Stromal cell of bone marrow (primary cell): ENCODE data around the gene TDRKH.
"Not testable (repeated sequence)": the region's sequence is repeated elsewhere in the genome, so short reads cannot be mapped to it uniquely, and the experiment has no call there.

Experiments
- DNase-seq: peaks from one replicate; pipeline ENCODE4 v3.0.0-alpha.2; 2012; ENCODE audit warnings: low read depth

TDRKH gene

GRCh38 chr1:151801846-151802245, 11.5 kb upstream of the TDRKH start:
- DNase-seq, result no peak

DNA sequence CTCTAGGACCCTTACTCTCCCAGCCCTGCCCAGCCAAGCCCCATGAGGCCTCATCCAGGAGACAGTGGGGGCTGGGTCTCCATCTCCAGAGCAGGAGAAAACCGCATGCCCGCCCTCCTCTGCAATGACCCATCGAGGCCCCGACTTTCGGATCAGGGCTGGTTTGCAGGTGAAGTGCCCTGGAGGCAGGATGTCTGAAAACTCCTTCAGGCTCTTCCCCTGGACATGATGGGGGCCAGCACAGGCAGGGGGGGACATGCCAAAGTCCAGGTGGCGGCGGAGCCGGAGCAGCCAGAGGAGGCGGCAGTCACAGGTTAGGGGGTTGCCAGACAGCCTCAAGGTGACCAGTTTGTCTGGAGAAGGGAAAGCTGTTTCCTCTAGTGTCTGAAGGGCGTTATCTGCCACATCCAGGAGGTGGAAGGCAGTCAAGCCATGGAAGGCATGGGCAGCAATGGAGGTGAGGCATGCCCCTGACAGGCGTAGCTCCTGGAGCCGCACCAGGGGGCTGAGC, 11.1 kb upstream of the TDRKH start:
- no peak for DNase-seq

DNA sequence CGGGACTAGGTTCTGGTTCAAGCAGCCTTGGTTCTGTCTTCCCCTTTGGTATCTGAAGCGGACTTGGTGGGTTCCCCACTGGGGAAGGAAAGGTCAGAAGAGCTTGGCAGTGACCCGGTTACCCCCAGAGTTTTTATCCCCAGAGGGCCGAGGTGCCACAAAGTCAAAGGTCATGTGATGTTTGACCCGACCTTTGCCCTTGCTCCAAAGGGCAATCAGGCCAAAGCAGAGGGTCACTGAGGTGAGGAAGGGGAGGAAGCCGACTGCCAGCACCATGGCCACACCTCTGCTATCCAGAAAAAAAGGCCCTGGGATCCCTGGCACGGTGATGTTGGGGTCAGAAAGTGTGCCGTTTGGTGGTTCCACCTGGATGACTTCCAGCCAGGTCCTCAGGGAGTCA, 10.5 kb upstream of the TDRKH start:
- no peak for DNase-seq

GRCh38 chr1:151799179-151800022, 9.1 kb upstream of the TDRKH start:
- no peak for DNase-seq

- no peak for DNase-seq
These were observed 8.3 kb upstream of the TDRKH start for GRCh38 chr1:151798571-151798970.

GRCh38 chr1:151790940-151791651, 796 bp upstream of the TDRKH start:
- no peak for DNase-seq

- DNase-seq, result no peak
These were observed 2.6 kb downstream of the TDRKH start for GRCh38 chr1:151787689-151788088.

DNA sequence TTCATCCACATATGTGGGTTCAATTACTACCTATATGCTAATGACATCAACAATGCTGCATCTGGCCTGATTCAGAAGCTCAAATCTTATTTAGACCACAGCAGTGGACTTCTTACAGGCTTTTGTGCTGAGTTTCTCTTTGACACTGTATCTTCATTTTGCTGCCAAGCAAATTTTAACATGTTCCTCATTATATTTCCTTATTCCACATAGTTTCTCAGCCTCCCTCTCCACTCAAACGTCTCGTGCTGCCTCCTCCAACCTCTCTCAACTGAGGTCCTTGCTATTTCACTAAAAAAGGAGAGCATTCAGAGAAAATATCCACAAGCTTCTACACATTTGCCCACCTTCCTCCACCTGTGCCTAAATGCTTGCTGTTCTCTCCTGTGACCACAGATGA, 6.5 kb downstream of the TDRKH start:
- DNase-seq, result no peak

DNA sequence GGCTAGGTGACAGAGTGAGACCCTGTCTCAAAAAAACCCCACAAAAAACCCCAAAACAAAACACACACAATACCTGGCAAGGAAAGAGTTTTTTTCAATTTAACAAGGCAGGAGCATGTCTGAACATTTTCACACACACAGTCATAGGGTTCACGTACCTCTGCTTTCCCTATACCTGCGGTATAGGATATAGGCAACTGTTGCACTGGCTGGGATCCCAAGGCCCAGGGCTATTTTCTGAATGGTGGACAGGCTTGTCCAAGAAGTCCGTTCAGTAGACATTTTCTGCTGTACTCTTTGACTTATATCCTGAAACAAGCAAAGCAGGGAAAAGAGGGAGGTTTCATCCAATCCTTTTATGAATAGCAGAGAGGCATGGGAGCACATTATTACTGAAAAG, 7.6 kb downstream of the TDRKH start:
- DNase-seq, result no peak

DNA sequence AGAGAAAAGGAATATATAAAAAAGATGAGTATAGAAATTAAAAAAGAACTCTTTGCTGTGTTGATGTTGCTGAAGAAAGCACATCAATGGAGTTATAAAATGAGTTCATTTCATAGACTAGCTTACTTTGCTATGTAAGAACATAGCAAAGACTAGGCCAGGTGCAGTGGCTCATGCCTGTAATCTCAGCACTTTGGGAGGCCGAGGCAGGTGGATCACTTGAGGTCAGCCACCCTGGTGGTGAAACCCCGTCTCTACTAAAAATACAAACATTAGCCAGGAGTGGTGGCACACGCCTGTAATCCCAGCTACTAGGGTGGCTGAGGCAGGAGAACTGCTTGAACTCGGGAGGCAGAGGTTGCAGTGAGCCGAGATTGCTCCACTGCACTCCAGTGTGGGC, 8.3 kb downstream of the TDRKH start:
- DNase-seq, result not testable (repeated sequence)

DNA sequence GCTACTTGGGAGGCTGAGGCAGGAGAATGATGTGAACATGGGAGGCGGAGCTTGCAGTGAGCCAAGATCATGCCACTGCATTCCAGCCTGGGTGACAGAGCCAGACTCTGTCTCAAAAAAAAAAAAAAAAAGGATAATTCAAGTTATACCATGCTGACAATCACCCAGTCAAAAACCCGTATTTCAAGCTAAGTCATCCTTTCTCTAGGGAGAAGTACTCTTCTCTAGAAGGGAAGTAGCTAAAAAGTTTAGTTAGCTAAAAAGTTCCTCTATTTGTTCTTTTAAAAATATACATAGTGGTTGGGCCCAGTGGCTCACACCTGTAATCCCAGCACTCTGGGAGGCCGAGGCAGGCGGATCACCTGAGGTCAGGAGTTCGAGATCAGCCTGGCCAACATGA, 9.6 kb downstream of the TDRKH start:
- DNase-seq, result not testable (repeated sequence)

DNA sequence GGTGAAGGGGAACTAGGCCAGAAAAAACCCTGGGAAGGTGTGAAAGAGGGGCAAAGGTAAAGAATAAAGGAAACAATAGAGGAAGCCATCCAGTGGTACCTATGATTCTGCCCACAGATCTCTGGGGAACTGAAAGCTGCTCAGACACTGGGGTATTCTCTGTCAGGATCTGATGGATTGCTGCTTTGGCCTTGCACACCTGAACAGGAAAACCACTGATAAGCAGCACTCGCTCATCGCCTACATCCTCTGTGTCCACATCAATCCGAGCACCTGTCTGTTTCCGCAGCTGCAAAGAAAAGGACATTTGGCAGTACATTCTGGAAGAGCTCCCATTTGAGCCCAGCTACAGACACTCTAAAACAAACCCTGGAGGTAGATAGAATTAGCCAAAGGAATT, 10.4 kb downstream of the TDRKH start:
- no peak for DNase-seq

GRCh38 chr1:151777317-151777716, 13.0 kb downstream of the TDRKH start:
- no peak for DNase-seq

DNA sequence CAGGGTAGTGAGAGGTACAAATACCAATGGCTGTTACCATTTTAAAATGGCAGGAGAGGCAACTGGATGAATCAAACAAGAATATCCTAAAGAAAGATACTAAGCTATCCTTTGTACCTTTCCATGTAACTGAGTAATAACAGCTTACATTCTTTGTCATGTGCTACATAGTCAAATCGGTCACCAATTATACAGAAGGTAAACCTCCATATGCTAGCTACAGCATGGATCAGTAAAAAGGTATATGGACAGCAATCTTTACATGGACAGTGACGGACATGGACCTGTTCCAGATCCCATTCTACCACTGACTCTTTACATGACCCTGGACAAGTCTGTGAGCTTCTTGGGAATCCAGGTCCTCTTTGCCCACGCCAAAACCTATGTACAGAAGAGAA, 13.6 kb downstream of the TDRKH start:
- DNase-seq, result no peak

GRCh38 chr1:151775894-151776664, 14.2 kb downstream of the TDRKH start:
- no peak for DNase-seq

DNA sequence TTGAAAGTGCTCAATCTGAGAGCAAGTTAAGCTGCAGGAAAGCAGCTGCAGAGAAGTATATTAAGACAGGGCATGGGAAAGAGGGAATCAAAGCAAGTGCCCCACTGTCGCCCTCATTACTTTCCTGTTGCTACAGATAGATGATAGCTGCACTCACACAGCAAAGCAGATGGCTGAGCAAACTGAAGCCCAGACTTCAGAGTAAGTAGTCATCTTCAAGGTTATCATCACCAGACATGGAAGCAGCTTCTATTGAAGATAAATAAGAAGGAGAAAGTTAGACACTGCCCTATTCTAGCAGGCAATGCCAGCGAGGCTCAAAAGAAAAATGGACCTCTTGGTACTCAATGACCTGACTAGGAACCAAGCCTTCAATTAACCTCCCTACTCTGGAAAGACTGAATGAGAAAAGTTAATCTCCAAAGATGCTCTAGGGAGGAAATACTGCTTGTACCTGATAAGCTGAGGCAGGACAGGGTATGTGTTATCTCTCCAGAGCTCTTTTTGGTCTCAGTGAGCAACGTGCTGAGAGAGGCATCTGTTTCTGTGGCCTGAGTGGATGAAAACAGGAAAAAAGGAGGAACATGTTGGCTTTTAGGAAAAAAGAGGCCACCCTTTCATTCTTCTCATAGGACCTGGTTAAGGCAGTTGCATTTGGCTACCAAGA, 15.9 kb downstream of the TDRKH start:
- DNase-seq, result no peak

- peak; percentile 57 for DNase-seq
These were observed 16.6 kb downstream of the TDRKH start for GRCh38 chr1:151773702-151774101.

DNA sequence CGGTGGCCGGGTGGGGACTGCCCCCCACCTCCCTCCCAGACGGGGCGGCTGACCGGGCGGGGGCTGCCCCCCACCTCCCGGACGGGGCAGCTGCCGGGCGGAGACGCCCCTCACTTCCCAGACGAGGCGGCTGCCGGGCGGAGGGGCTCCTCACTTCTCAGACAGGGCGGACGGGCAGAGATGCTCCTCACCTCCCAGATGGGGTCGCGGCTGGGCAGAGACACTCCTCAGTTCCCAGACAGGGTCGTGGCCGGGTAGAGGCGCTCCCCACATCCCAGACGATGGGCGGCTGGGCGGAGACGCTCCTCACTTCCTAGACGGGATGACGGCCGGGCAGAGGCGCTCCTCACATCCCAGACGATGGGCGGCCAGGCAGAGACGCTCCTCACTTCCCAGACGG, 21.0 kb downstream of the TDRKH start:
- not testable (repeated sequence) for DNase-seq

GRCh38 chr1:151768351-151769066, 21.8 kb downstream of the TDRKH start:
- not testable (repeated sequence) for DNase-seq

GRCh38 chr1:151763990-151764389, 26.3 kb downstream of the TDRKH start:
- no peak for DNase-seq
